Erythroblast (primary cell): ENCODE results near the gene KCTD7.

Source experiments
- GATA1 ChIP-seq: IDR thresholded peaks from 2 replicates; pipeline ENCODE4 v1.6.1; 2011; ENCODE audit warnings: low read depth, mild to moderate bottlenecking, control low read depth, low read length, moderate library complexity
- POLR2A ChIP-seq: IDR thresholded peaks from 2 replicates; pipeline ENCODE4 v1.6.1; 2011; ENCODE audit warnings: mild to moderate bottlenecking, low read length

GRCh38 chr7:66664590-66665293 lies 36.1 kb downstream of the KCTD7 start:
- TF ChIP-seq POLR2A (no peak), GATA1 (no peak)
